K562 (cell line): ENCODE results near the gene GTSE1. TPM values are rescaled to one million over a fixed set of nuclear protein-coding genes. Genes with fewer than 3 reads are reported as not detected.

ENCODE experiments used
- ATAC-seq: fragments of 200-7000 bp; cut with Tn5 transposase; 3 replicates; pipeline ENCODE4 v1.9.1; 2020; ENCODE audit warnings: moderate library complexity
- BruUV-seq: library from RNA; stranded (reverse); fragments of 400-500 nt; replicated peaks from 2 replicates; lab custom pipeline; 2021; lab: Mats Ljungman, UMichigan
- CTCF ChIA-PET: fragments of 300-600 bp; formaldehyde crosslinking; extraction: SDS; loops from one replicate; lab custom pipeline; 2021; ENCODE audit warnings: low intra/inter-chr PET ratio; lab: Yijun Ruan, JAX
- POLR2A ChIA-PET: fragments of 300-600, 350-650 bp; sonication (Branson Sonifier 250); formaldehyde crosslinking; extraction: SDS; loops from one replicate; lab custom pipeline; 2021; ENCODE audit warnings: antibody characterized with exemption, inconsistent platforms; lab: Yijun Ruan, JAX
- DNase-seq, 4 experiments: peaks; one replicate each; pipeline versions ENCODE4 v3.0.0 to v3.0.0-alpha.2; 2011 to 2018; ENCODE audit warnings: low spot score in 3 of 4, mixed read lengths in 3 of 4; ENCODE audit errors: extremely low read depth in 1 of 4
- FAIRE-seq: peaks from 2 replicates; lab custom pipeline; 2011; peaks lifted over from hg19 to GRCh38; lab: Jason Lieb, UNC
- H2AFZ ChIP-seq: 2 replicates; pipeline ENCODE4 v1.6.0; 2011; ENCODE audit warnings: low read depth, low read length, control low read depth, inconsistent platforms
- H3K27ac ChIP-seq: fragments of 200-600 bp; 3 replicates; pipeline ENCODE4 v1.8.0; 2011; ENCODE audit warnings: low read depth, mild to moderate bottlenecking, control low read depth, inconsistent platforms, low read length, moderate library complexity, mixed read lengths; ENCODE audit errors: extremely low read depth
- H3K27me3 ChIP-seq, 2 experiments: fragments of 300-600 bp in 1 of 2; 2 replicates in 1 of 2; 3 replicates in 1 of 2; pipeline versions ENCODE4 v1.6.0 to v1.8.0; 2011; ENCODE audit warnings: inconsistent platforms in 2 of 2, low read length in 2 of 2, mild to moderate bottlenecking in 1 of 2, mixed read lengths in 1 of 2, moderate library complexity in 1 of 2; ENCODE audit not compliant: control insufficient read depth in 2 of 2, insufficient read depth in 2 of 2
- H3K36me3 ChIP-seq: fragments of 300-600 bp; 3 replicates; pipeline ENCODE4 v1.8.0; 2011; ENCODE audit warnings: mild to moderate bottlenecking, low read length, inconsistent platforms; ENCODE audit not compliant: control insufficient read depth, insufficient read depth
- H3K4me1 ChIP-seq, 2 experiments: fragments of 200-600 bp in 1 of 2; replicated peaks in 1 of 2; 2 replicates in 1 of 2; 3 replicates in 1 of 2; pipeline versions ENCODE4 v1.5.1 to v1.8.0; 2011; ENCODE audit warnings: inconsistent platforms in 2 of 2, low read length in 2 of 2, mild to moderate bottlenecking in 1 of 2, mixed read lengths in 1 of 2, moderate library complexity in 1 of 2; ENCODE audit not compliant: control insufficient read depth in 2 of 2, insufficient read depth in 2 of 2
- H3K4me2 ChIP-seq: 2 replicates; pipeline ENCODE4 v1.6.1; 2011; ENCODE audit warnings: low read length, control low read depth, inconsistent platforms, mixed read lengths; ENCODE audit not compliant: insufficient read depth
- H3K4me3 ChIP-seq: fragments of 200-600 bp; sonication (generic), shearing (Covaris generic); 2 replicates; pipeline ENCODE4 v1.5.1; 2016; ENCODE audit warnings: control low read depth, inconsistent platforms
- H3K79me2 ChIP-seq: fragments of 200-600 bp; 3 replicates; pipeline ENCODE4 v1.8.0; 2011; ENCODE audit warnings: low read length, inconsistent platforms; ENCODE audit not compliant: control insufficient read depth, insufficient read depth
- H3K9ac ChIP-seq, 2 experiments: 2 replicates each; pipeline versions ENCODE4 v1.6.0 to v1.6.1; 2011; ENCODE audit warnings: low read depth in 2 of 2, low read length in 2 of 2, control low read depth in 1 of 2, inconsistent platforms in 1 of 2, mild to moderate bottlenecking in 1 of 2, mixed read lengths in 1 of 2; ENCODE audit not compliant: insufficient read depth in 1 of 2
- H3K9me1 ChIP-seq: one replicate; pipeline ENCODE4 v1.6.0; 2011; ENCODE audit warnings: inconsistent platforms, mild to moderate bottlenecking, low read length, moderate library complexity; ENCODE audit not compliant: control insufficient read depth, insufficient read depth
- H3K9me3 ChIP-seq: replicated peaks from 2 replicates; pipeline ENCODE4 v1.5.1; 2011; ENCODE audit warnings: low read depth, low read length, inconsistent platforms; ENCODE audit not compliant: control insufficient read depth, insufficient read depth
- H4K20me1 ChIP-seq: replicated peaks from 2 replicates; pipeline ENCODE4 v1.6.1; 2011; ENCODE audit warnings: low read length, inconsistent platforms, mixed read lengths; ENCODE audit not compliant: control insufficient read depth, insufficient read depth
- CBFA2T2 ChIP-seq: fragments of 450-650 bp; conservative IDR thresholded peaks from 2 replicates; pipeline ENCODE4 v1.6.1; 2017; ENCODE audit warnings: mild to moderate bottlenecking
- CBFA2T3 ChIP-seq: fragments of 450-650 bp; IDR thresholded peaks from 2 replicates; pipeline ENCODE4 v1.6.1; 2017
- CCNT2 ChIP-seq: IDR thresholded peaks from 2 replicates; pipeline ENCODE4 v1.6.1; 2011; ENCODE audit warnings: borderline replicate concordance, low read depth, mild to moderate bottlenecking, moderate library complexity, mixed read lengths, low read length; ENCODE audit not compliant: insufficient read length; ENCODE audit errors: extremely low read depth
- FOSL1 ChIP-seq: fragments of 200-800 bp; sonication (Bioruptor generic); conservative IDR thresholded peaks from 2 replicates; pipeline ENCODE4 v1.6.1; 2016; ENCODE audit warnings: missing genetic modification characterization, missing compliant biosample characterization
- HDAC6 ChIP-seq: IDR thresholded peaks from 2 replicates; pipeline ENCODE4 v1.6.1; 2012; ENCODE audit warnings: low read depth, mild to moderate bottlenecking, control low read depth, inconsistent platforms, low read length, moderate library complexity
- MAFF ChIP-seq: IDR thresholded peaks from 2 replicates; pipeline ENCODE4 v1.6.1; 2012; ENCODE audit warnings: low read length, improper control_type of control experiment
- MTF1 ChIP-seq: fragments of 250-450 bp; sonication (Bioruptor Pico); IDR thresholded peaks from 2 replicates; pipeline ENCODE4 v1.9.0; 2021; ENCODE audit warnings: moderate library complexity, mild to moderate bottlenecking, inconsistent platforms, borderline replicate concordance
- NCOR1 ChIP-seq: fragments of 450-650 bp; IDR thresholded peaks from 2 replicates; pipeline ENCODE4 v1.6.1; 2016; ENCODE audit warnings: mild to moderate bottlenecking, moderate library complexity
- ZNF146 ChIP-seq: IDR thresholded peaks from one replicate; pipeline ENCODE4 v1.6.1; 2018; ENCODE audit warnings: missing compliant biosample characterization; ENCODE audit not compliant: unreplicated experiment
- ZNF589 ChIP-seq: fragments of 200-800 bp; sonication (Bioruptor generic); IDR thresholded peaks from 2 replicates; pipeline ENCODE4 v1.6.1; 2016; ENCODE audit warnings: low read depth, missing genetic modification characterization, missing compliant biosample characterization
- WGBS: fragments of 100-300 bp; shearing (Covaris generic); methylation state at CpG from one replicate; pipeline ENCODE4 v1.1.6; 2016; ENCODE audit warnings: low coverage, mixed read lengths; ENCODE audit not compliant: insufficient coverage; ENCODE audit errors: missing lambda C conversion rate; 5-methylcytosine and 5-hydroxymethylcytosine counted together
- in situ Hi-C: fragments of 300-500 bp; cut with MboI; formaldehyde crosslinking; loops from 4 replicates; pipeline ENCODE4 v1.15.0; 2018; ENCODE audit warnings: inconsistent platforms, mixed read lengths
- intact Hi-C: fragments of 100-400 bp; cut with micrococcal nuclease; formaldehyde crosslinking; loops from 2 replicates; pipeline ENCODE4 v1.14.2; 2022
- polyA plus RNA-seq, 8 experiments: library from polyadenylated mRNA; depleted of rRNA in 4 of 8; stranded (reverse) in 5 of 8; unstranded in 3 of 8; fragments of >200 nt; fragmentation: Nextera tagmentation in 2 of 8; fragmentation: Illumina TruSeq in 1 of 8; extraction: Ambion mirVana in 2 of 8; extraction: Trizol in 1 of 8; gene quantifications; 2 replicates each; pipeline versions ENCODE4 v1.2.1 to v1.2.3, GENCODE V29; 2011 to 2014; ENCODE audit warnings: inconsistent platforms in 1 of 8, missing spikeins in 1 of 8
- total RNA-seq, 7 experiments: library from RNA; depleted of rRNA in 6 of 7; stranded (reverse); fragments of >200 nt in 6 of 7; fragmentation: Illumina TruSeq in 2 of 7; extraction: Trizol in 2 of 7; gene quantifications; 2 replicates each; pipeline versions ENCODE4 v1.2.1 to v1.2.3, GENCODE V29; 2011 to 2021; ENCODE audit warnings: low replicate concordance in 1 of 7
- TF ChIP-seq, protein P1 (sequence below): fragments of 250-450 bp; sonication (Bioruptor Pico); IDR thresholded peaks from 2 replicates; pipeline ENCODE4 v1.8.0; 2022; ENCODE audit warnings: moderate library complexity, mild to moderate bottlenecking, inconsistent platforms
- TF ChIP-seq, protein P2 (sequence below), 2 experiments: IDR thresholded peaks; 2 replicates each; pipeline ENCODE4 v1.6.1; 2012; ENCODE audit warnings: improper control_type of control experiment in 2 of 2, low read depth in 2 of 2, low read length in 2 of 2, borderline replicate concordance in 1 of 2

GTSE1 gene
- total and polyA plus RNA-seq, 9 of the 15 experiments (the other 6 are each of a cell fraction or from before 2014, with no cell fraction given): 2.5 to 22.5 (median 12.9) TPM

DNA sequence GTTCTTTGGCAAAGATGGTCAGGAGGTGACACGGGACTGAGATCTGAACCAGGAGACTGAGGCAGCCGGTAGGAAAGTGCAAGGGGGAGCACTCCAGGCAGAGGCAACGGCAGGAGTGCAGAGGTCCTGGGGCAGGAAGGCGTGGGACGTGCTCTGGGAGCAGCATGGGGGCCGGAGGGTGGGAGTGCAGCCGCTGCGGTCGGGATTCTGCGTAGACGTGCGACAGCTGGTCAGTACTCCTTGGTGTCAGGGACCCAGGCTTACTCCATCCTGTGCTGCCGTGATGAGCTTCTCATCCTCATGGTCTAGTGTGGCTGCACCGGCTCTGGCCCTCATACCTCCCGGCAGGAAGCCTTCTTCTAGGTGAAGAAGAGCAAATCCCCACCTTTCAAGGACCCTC lies 21.9 kb downstream of the GTSE1 start:
- intact Hi-C loops: no loop called here
- H3K9me3 ChIP-seq: no peaks in the 10 kb centered on the region
- no peak overlapping the region for H3K4me3 ChIP-seq
- no peak for TF ChIP-seq CBFA2T3
- TF ChIP-seq ZNF589 (CRISPR knock-in tag): no peak
- TF ChIP-seq MAFF: no peak
- no peak for TF ChIP-seq FOSL1
- TF ChIP-seq NCOR1: no peak
- no peak for TF ChIP-seq CBFA2T2
- no peak for TF ChIP-seq MTF1 (CRISPR knock-in tag)
- TF ChIP-seq ZNF146: no peak
- H3K27ac ChIP-seq: no peak overlapping the region
- no peak overlapping the region for H3K4me2 ChIP-seq
- H3K27me3 ChIP-seq: no peaks in the 10 kb centered on the region
- no peak overlapping the region for H2AFZ ChIP-seq
- peaks cover 0 to 3% of the 10 kb centered on the region in 2 experiments; a peak in 1 of 5 replicates for H3K4me1 ChIP-seq
- peaks cover 65% of the 10 kb centered on the region; the same call in 2 of the 3 replicates for H3K36me3 ChIP-seq
- 99% methylated on average over 9 of the region's 15 CpGs for WGBS
- CTCF ChIA-PET: no interaction called here
- no peak for ATAC-seq
- in situ Hi-C loops: loop anchor here (25.0 kb wide), 1 partner anchor 306 kb away; no protein-coding TSS in a partner anchor
- no TSS peak for BruUV-seq
- H3K9ac ChIP-seq: no peak overlapping the region
- POLR2A ChIA-PET: no interaction called here
- no peaks in the 10 kb centered on the region for H3K79me2 ChIP-seq
- no peak for FAIRE-seq
- DNase-seq: no peak
- H4K20me1 ChIP-seq: no peaks in the 10 kb centered on the region
- H3K9me1 ChIP-seq: no peaks in the 10 kb centered on the region

DNA sequence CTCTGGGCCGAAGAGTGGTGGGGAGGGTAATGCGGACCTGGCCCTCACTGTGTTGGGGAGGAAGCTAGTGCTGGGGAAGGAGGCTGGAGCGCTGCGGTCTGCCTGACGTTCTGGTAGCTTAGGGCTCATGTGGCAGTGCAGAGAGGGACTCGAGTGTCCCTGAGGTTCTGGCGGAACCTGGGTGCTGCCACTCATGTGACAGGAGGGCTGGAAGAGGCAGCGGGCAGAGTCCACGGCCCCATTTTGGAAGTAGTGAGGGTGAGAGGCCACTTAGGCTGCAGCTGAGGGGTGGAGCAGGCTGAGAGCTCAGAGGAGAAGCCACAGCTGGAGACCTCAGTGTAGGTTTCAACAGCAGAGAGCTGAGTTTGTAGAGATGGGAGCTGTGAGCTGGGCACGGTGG lies 22.6 kb downstream of the GTSE1 start:
- H4K20me1 ChIP-seq: no peaks in the 10 kb centered on the region
- DNase-seq (no peak), FAIRE-seq (no peak), ATAC-seq (no peak)
- no peak overlapping the region for H3K4me2 ChIP-seq
- ChIA-PET POLR2A (interaction anchor here (1.0 kb wide), 1 partner anchor 20 kb away, joined by 3 read pairs; no protein-coding TSS in a partner anchor), CTCF (no interaction called here)
- H3K27ac ChIP-seq: no peak overlapping the region
- no peaks in the 10 kb centered on the region for H3K4me1 ChIP-seq
- H3K27me3 ChIP-seq: no peaks in the 10 kb centered on the region
- H3K36me3 ChIP-seq: peaks cover 62% of the 10 kb centered on the region; the same call in 2 of the 3 replicates
- no TSS peak for BruUV-seq
- no peak overlapping the region for H2AFZ ChIP-seq
- in situ Hi-C loops: loop anchor here (25.0 kb wide), 1 partner anchor 307 kb away; no protein-coding TSS in a partner anchor
- intact Hi-C loops: no loop called here
- no peaks in the 10 kb centered on the region for H3K79me2 ChIP-seq
- H3K9me3 ChIP-seq: no peaks in the 10 kb centered on the region
- WGBS: 91% methylated on average over 6 of the region's 10 CpGs
- H3K9me1 ChIP-seq: no peaks in the 10 kb centered on the region
- H3K4me3 ChIP-seq: no peak overlapping the region
- H3K9ac ChIP-seq: no peak overlapping the region
- TF ChIP-seq, protein P1, sequence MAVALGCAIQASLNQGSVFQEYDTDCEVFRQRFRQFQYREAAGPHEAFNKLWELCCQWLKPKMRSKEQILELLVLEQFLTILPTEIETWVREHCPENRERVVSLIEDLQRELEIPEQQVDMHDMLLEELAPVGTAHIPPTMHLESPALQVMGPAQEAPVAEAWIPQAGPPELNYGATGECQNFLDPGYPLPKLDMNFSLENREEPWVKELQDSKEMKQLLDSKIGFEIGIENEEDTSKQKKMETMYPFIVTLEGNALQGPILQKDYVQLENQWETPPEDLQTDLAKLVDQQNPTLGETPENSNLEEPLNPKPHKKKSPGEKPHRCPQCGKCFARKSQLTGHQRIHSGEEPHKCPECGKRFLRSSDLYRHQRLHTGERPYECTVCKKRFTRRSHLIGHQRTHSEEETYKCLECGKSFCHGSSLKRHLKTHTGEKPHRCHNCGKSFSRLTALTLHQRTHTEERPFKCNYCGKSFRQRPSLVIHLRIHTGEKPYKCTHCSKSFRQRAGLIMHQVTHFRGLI (CRISPR knock-in tag): no peak
- TF ChIP-seq HDAC6 (no peak), CCNT2 (no peak)
- TF ChIP-seq, protein P2, sequence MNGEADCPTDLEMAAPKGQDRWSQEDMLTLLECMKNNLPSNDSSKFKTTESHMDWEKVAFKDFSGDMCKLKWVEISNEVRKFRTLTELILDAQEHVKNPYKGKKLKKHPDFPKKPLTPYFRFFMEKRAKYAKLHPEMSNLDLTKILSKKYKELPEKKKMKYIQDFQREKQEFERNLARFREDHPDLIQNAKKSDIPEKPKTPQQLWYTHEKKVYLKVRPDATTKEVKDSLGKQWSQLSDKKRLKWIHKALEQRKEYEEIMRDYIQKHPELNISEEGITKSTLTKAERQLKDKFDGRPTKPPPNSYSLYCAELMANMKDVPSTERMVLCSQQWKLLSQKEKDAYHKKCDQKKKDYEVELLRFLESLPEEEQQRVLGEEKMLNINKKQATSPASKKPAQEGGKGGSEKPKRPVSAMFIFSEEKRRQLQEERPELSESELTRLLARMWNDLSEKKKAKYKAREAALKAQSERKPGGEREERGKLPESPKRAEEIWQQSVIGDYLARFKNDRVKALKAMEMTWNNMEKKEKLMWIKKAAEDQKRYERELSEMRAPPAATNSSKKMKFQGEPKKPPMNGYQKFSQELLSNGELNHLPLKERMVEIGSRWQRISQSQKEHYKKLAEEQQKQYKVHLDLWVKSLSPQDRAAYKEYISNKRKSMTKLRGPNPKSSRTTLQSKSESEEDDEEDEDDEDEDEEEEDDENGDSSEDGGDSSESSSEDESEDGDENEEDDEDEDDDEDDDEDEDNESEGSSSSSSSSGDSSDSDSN (IDR thresholded peaks at IDR 0.05; ENCODE audit: borderline replicate concordance in 1 of 2, low read depth in 2 of 2, low read length in 2 of 2): no peak
